Smooth muscle cell (in vitro differentiated cells): ENCODE results near the gene PPP2R5D. TPM values are rescaled to one million over a fixed set of nuclear protein-coding genes. Genes with fewer than 3 reads are reported as not detected.

Experiments
- DNase-seq: peaks from one replicate; lab custom pipeline; 2025; ENCODE audit not compliant: unreplicated experiment; lab: John Stamatoyannopoulos, UW
- H2AFZ ChIP-seq: fragments of 200-600 bp; sonication (generic); 2 replicates; pipeline ENCODE4 v1.6.0; 2016; ENCODE audit warnings: antibody characterized with exemption, low read depth, mild to moderate bottlenecking
- H3F3A ChIP-seq: fragments of 200-600 bp; sonication (generic); 2 replicates; pipeline ENCODE4 v1.6.0; 2017; ENCODE audit warnings: antibody characterized with exemption, low read depth
- H3K27ac ChIP-seq: fragments of 200-600 bp; sonication (generic); 2 replicates; pipeline ENCODE4 v1.5.1; 2016; ENCODE audit warnings: low read depth, mild to moderate bottlenecking
- H3K27me3 ChIP-seq: fragments of 200-600 bp; sonication (generic); 2 replicates; pipeline ENCODE4 v1.6.1; 2016; ENCODE audit warnings: low read depth, mild to moderate bottlenecking
- H3K36me3 ChIP-seq: fragments of 200-600 bp; sonication (generic); 2 replicates; pipeline ENCODE4 v1.5.1; 2016; ENCODE audit warnings: low read depth
- H3K4me1 ChIP-seq: fragments of 200-600 bp; sonication (generic); 2 replicates; pipeline ENCODE4 v1.5.1; 2016; ENCODE audit warnings: low read depth
- H3K4me2 ChIP-seq: fragments of 200-600 bp; sonication (generic); 2 replicates; pipeline ENCODE4 v1.6.0; 2016; ENCODE audit warnings: mild to moderate bottlenecking
- H3K4me3 ChIP-seq: fragments of 200-600 bp; sonication (generic); 2 replicates; pipeline ENCODE4 v1.5.1; 2016; ENCODE audit warnings: mild to moderate bottlenecking
- H3K79me2 ChIP-seq: fragments of 200-600 bp; sonication (generic); 2 replicates; pipeline ENCODE4 v1.6.0; 2016; ENCODE audit warnings: low read depth, mild to moderate bottlenecking
- H3K9ac ChIP-seq: fragments of 200-600 bp; sonication (generic); 2 replicates; pipeline ENCODE4 v1.6.0; 2016; ENCODE audit warnings: low read depth
- H3K9me3 ChIP-seq: fragments of 200-600 bp; sonication (generic); replicated peaks from 2 replicates; pipeline ENCODE4 v1.5.1; 2016; ENCODE audit warnings: low read depth
- H4K20me1 ChIP-seq: fragments of 200-600 bp; sonication (generic); 2 replicates; pipeline ENCODE4 v1.6.0; 2016; ENCODE audit warnings: low read depth
- WGBS: methylation state at CpG from one replicate; pipeline ENCODE4 v1.1.7; 2016; ENCODE audit warnings: low lambda C conversion rate; 5-methylcytosine and 5-hydroxymethylcytosine counted together
- polyA plus RNA-seq: library from polyadenylated mRNA; unstranded; fragments of >200 nt; fragmentation: Nextera tagmentation; extraction: Ambion mirVana; gene quantifications from 2 replicates; pipeline ENCODE4 v1.2.1, GENCODE V29; 2016
- total RNA-seq: library from RNA; depleted of rRNA; stranded (reverse); fragments of >200 nt; gene quantifications from 2 replicates; pipeline ENCODE4 v1.2.3, GENCODE V29; 2014
- TF ChIP-seq, protein P1 (sequence below): fragments of 200-600 bp; sonication (generic); IDR thresholded peaks from 2 replicates; pipeline ENCODE4 v1.5.1; 2017; ENCODE audit warnings: borderline replicate concordance, mild to moderate bottlenecking, antibody characterized with exemption; ENCODE audit not compliant: insufficient read depth, poor library complexity, severe bottlenecking

PPP2R5D gene
- 33.4 and 51.3 TPM in 2 replicates for total RNA-seq
- polyA plus RNA-seq: 44.1 and 46.4 TPM in 2 replicates

DNA sequence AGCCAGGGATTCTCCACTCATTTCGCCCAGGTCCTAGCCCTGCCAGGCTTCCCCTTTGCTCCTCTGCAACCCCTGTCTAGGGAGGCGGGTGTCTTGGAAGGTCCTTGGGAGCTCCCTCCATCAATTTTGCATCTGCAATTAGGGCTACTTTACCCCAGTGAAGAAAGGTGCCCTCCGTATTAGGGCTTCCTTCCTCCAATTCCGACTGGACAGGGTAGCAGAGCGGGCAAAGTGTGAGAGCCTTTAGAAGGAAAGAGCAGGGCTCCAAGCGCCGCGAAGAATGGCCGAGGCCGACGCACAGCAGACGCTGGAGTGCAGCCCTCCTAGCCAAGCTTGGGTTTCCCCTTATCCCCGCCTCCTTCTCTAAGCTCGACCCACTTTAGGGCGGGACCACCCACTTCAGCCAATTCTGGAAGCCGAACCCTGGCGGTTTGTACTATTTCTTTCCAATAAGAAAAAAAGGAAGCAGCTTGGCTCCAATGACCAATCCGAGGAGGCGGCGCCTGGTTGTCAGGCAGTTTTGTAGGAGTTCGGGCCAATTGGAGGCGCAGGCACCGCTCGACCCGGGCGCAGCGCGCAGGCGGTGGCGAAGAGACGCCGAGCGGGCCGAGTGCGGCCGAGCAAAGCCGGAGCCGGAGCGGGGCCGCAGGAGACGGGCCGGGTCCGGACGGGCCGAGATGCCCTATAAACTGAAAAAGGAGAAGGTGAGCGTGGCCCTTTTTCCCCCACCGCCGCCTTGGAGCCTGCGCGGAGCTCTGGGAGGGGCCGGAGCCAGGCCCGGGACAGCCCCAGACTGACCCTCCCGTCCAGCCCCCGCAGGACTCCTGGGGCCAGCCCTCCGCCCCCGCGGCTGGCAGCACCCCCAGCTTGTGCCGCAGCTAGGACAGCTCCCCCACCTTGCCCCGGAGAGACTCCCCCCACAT lies at the start of gene PPP2R5D:
Gene PPP2R5D, plus strand, starts transcription at position 570 of the 923 bp plus-strand sequence. Its CDS starts 108 bp downstream, at position 678.
- H3F3A ChIP-seq: peaks cover 8% of the 10 kb centered on the region
- peaks cover 27% of the 10 kb centered on the region for H3K79me2 ChIP-seq
- H3K9me3 ChIP-seq: no peaks in the 10 kb centered on the region
- H3K4me3 ChIP-seq: peak within 1 kb of the TSS; percentile 73
- no peaks in the 10 kb centered on the region for H3K36me3 ChIP-seq
- peak within 1 kb of the TSS; percentile 92 for H3K4me2 ChIP-seq
- H3K9ac ChIP-seq: peak within 1 kb of the TSS; percentile 79
- peaks cover 16% of the 10 kb centered on the region for H3K4me1 ChIP-seq
- 1% methylated on average over 49 of the region's 59 CpGs for WGBS
- H3K27me3 ChIP-seq: no peaks in the 10 kb centered on the region
- peak; percentile 81 for DNase-seq
- H4K20me1 ChIP-seq: peaks cover 33% of the 10 kb centered on the region
- peak within 1 kb of the TSS; percentile 84 for H3K27ac ChIP-seq
- peak within 1 kb of the TSS; percentile 93 for H2AFZ ChIP-seq
- TF ChIP-seq, protein P1, sequence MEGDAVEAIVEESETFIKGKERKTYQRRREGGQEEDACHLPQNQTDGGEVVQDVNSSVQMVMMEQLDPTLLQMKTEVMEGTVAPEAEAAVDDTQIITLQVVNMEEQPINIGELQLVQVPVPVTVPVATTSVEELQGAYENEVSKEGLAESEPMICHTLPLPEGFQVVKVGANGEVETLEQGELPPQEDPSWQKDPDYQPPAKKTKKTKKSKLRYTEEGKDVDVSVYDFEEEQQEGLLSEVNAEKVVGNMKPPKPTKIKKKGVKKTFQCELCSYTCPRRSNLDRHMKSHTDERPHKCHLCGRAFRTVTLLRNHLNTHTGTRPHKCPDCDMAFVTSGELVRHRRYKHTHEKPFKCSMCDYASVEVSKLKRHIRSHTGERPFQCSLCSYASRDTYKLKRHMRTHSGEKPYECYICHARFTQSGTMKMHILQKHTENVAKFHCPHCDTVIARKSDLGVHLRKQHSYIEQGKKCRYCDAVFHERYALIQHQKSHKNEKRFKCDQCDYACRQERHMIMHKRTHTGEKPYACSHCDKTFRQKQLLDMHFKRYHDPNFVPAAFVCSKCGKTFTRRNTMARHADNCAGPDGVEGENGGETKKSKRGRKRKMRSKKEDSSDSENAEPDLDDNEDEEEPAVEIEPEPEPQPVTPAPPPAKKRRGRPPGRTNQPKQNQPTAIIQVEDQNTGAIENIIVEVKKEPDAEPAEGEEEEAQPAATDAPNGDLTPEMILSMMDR: no peak

DNA sequence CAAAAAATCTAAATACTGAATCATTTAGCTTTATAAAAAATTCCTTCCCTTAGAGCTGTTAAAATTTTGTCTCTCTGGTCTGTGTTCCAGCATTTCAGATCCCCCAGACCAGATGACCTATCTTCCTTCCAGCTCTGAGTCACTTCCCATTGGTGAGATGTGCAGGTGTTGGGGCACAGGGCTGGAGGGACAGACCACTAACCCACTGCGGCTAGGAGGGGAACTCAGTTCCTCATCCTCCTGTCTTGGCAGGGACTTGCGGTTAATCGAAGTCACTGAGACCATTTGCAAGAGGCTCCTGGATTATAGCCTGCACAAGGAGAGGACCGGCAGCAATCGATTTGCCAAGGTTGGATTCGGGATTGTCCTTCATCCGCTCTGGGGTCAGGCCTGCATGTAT lies 49.0 kb upstream of the PPP2R5D start:
- Histone ChIP-seq H3K27me3 (no peaks in the 10 kb centered on the region), H4K20me1 (no peaks in the 10 kb centered on the region), H3K9ac (no peak overlapping the region), H3K79me2 (peaks cover 36% of the 10 kb centered on the region), H3K27ac (no peak overlapping the region), H3K36me3 (no peaks in the 10 kb centered on the region), H3K4me3 (no peak overlapping the region), H3K9me3 (no peaks in the 10 kb centered on the region), H3F3A (peaks cover 9% of the 10 kb centered on the region), H3K4me1 (peaks cover 8% of the 10 kb centered on the region), H3K4me2 (no peak overlapping the region), H2AFZ (no peak overlapping the region)
- TF ChIP-seq, protein P1: no peak
- WGBS: 97% methylated on average over 7 of the region's 7 CpGs
- DNase-seq: no peak

DNA sequence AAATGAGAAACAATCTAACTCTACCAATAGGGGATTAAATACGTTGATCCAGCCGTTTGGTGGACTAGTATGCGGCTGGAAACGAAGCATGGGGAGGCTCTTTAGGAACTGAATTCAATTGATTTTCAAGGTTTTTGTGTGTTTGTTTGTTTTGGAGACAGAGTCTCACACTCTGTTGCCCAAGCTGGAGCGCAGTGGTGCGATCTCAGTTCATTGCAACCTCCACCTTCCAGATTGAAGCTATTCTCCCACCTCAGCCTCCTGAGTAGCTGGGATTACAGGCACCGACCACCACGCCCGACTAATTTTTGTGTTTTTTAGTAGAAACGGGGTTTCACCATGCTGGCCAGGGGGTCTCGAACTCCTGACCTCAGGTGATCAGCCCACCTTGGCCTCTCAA lies 48.0 kb upstream of the PPP2R5D start:
- DNase-seq: no peak
- Histone ChIP-seq H3K4me2 (no peak overlapping the region), H3F3A (no peaks in the 10 kb centered on the region), H3K79me2 (peaks cover 34% of the 10 kb centered on the region), H3K9ac (no peak overlapping the region), H2AFZ (no peak overlapping the region), H3K27me3 (no peaks in the 10 kb centered on the region), H3K4me3 (no peak overlapping the region), H3K4me1 (no peaks in the 10 kb centered on the region), H3K36me3 (no peaks in the 10 kb centered on the region), H4K20me1 (no peaks in the 10 kb centered on the region), H3K27ac (no peak overlapping the region), H3K9me3 (no peaks in the 10 kb centered on the region)
- WGBS: 96% methylated on average over 11 of the region's 11 CpGs
- TF ChIP-seq, protein P1: no peak
